CD14-positive monocyte (primary cell): Measurements from ENCODE around the gene TIRAP. TPM values are rescaled to one million over a fixed set of nuclear protein-coding genes. Genes with fewer than 3 reads are reported as not detected.
"Not testable (repeated sequence)": the region's sequence is repeated elsewhere in the genome, so short reads cannot be mapped to it uniquely, and the experiment has no call there.

Experiments used
- DNase-seq, 3 donors: peaks; one replicate each; pipeline ENCODE4 v3.0.0-alpha.2; 2011 to 2022
- H2AFZ ChIP-seq: 2 replicates; pipeline ENCODE4 v1.6.0; 2012; ENCODE audit warnings: mild to moderate bottlenecking, low read depth, low read length, inconsistent platforms; ENCODE audit not compliant: insufficient read depth, poor library complexity, severe bottlenecking
- H3K27ac ChIP-seq, 2 donors: 1 replicate in 1 of 2; 2 replicates in 1 of 2; pipeline ENCODE4 v1.5.1; 2012 to 2013; ENCODE audit warnings: low read length in 2 of 2, control low read depth in 1 of 2, inconsistent platforms in 1 of 2, low read depth in 1 of 2, mild to moderate bottlenecking in 1 of 2
- H3K27me3 ChIP-seq, 2 donors: one replicate each; pipeline versions ENCODE4 v1.6.0 to v1.6.1; 2011 to 2013; ENCODE audit warnings: low read length in 2 of 2; ENCODE audit not compliant: control insufficient read depth in 2 of 2, insufficient read depth in 2 of 2
- H3K36me3 ChIP-seq, 2 donors: replicated peaks in 1 of 2; 1 replicate in 1 of 2; 2 replicates in 1 of 2; pipeline versions ENCODE4 v1.5.1 to v1.6.1; 2012 to 2013; ENCODE audit warnings: low read length in 2 of 2, control low read depth in 1 of 2, inconsistent platforms in 1 of 2, mild to moderate bottlenecking in 1 of 2; ENCODE audit not compliant: insufficient read depth in 2 of 2, control insufficient read depth in 1 of 2
- H3K4me1 ChIP-seq, 2 donors: 1 replicate in 1 of 2; 2 replicates in 1 of 2; pipeline versions ENCODE4 v1.5.1 to v1.6.1; 2012 to 2013; ENCODE audit warnings: low read length in 2 of 2, control low read depth in 1 of 2, inconsistent platforms in 1 of 2, mild to moderate bottlenecking in 1 of 2, moderate library complexity in 1 of 2; ENCODE audit not compliant: insufficient read depth in 2 of 2, control insufficient read depth in 1 of 2
- H3K4me2 ChIP-seq: replicated peaks from 2 replicates; pipeline ENCODE3; 2012; ENCODE audit warnings: low read length, moderate library complexity, mild to moderate bottlenecking; ENCODE audit not compliant: poor library complexity, severe bottlenecking; ENCODE audit errors: extremely low read depth
- H3K4me3 ChIP-seq, 3 experiments: fragments of 200-600 bp in 1 of 3; sonication (generic) in 1 of 3; replicated peaks in 1 of 3; 1 replicate in 2 of 3; 2 replicates in 1 of 3; pipeline ENCODE4 v1.5.1; 2011 to 2013; ENCODE audit warnings: low read length in 3 of 3, mild to moderate bottlenecking in 3 of 3, control low read depth in 2 of 3, low read depth in 2 of 3, inconsistent platforms in 1 of 3, moderate library complexity in 1 of 3
- H3K79me2 ChIP-seq: 2 replicates; pipeline ENCODE4 v1.6.0; 2012; ENCODE audit warnings: mild to moderate bottlenecking, control low read depth, inconsistent platforms, low read length, moderate library complexity; ENCODE audit not compliant: insufficient read depth
- H3K9ac ChIP-seq: 2 replicates; pipeline ENCODE4 v1.6.0; 2017; ENCODE audit warnings: low read length, mild to moderate bottlenecking; ENCODE audit not compliant: insufficient read depth, poor library complexity, severe bottlenecking
- H3K9me3 ChIP-seq, 2 donors: replicated peaks in 1 of 2; 1 replicate in 1 of 2; 2 replicates in 1 of 2; pipeline versions ENCODE4 v1.5.1 to v1.6.1; 2012 to 2013; ENCODE audit warnings: low read length in 2 of 2, control low read depth in 1 of 2; ENCODE audit not compliant: control insufficient read depth in 1 of 2, insufficient read depth in 1 of 2
- H4K20me1 ChIP-seq: 2 replicates; pipeline ENCODE4 v1.6.0; 2012; ENCODE audit warnings: mild to moderate bottlenecking, low read length, control low read depth, moderate library complexity; ENCODE audit not compliant: insufficient read depth
- H3K27ac Mint-ChIP-seq, 7 donors: one replicate each; pipeline ENCODE4 v1.8.0; 2020; ENCODE audit warnings: mild to moderate bottlenecking in 7 of 7, mixed read lengths in 7 of 7, moderate library complexity in 6 of 7, inconsistent platforms in 2 of 7
- H3K27me3 Mint-ChIP-seq, 3 donors: one replicate each; pipeline ENCODE4 v1.8.0; 2021 to 2022; ENCODE audit warnings: low read depth in 3 of 3, mild to moderate bottlenecking in 3 of 3, mixed read lengths in 3 of 3, moderate library complexity in 3 of 3, inconsistent platforms in 1 of 3
- H3K36me3 Mint-ChIP-seq, 2 donors: one replicate each; pipeline ENCODE4 v1.8.0; 2020; ENCODE audit warnings: mixed read lengths in 2 of 2, inconsistent platforms in 1 of 2, mild to moderate bottlenecking in 1 of 2
- H3K4me1 Mint-ChIP-seq: one replicate; pipeline ENCODE4 v1.8.0; 2020; ENCODE audit warnings: mild to moderate bottlenecking, mixed read lengths
- H3K4me3 Mint-ChIP-seq, 2 donors: one replicate each; pipeline ENCODE4 v1.8.0; 2020; ENCODE audit warnings: mild to moderate bottlenecking in 2 of 2, mixed read lengths in 2 of 2, moderate library complexity in 1 of 2
- H3K9me3 Mint-ChIP-seq, 7 donors: one replicate each; pipeline ENCODE4 v1.8.0; 2020 to 2022; ENCODE audit warnings: mixed read lengths in 7 of 7, mild to moderate bottlenecking in 6 of 7, moderate library complexity in 6 of 7, inconsistent platforms in 2 of 7
- CTCF ChIP-seq: fragments of 200-600 bp; IDR thresholded peaks from one replicate; pipeline ENCODE4 v1.8.0; 2022; ENCODE audit warnings: antibody characterized with exemption, mild to moderate bottlenecking
- WGBS: methylation state at CpG from one replicate; pipeline ENCODE4 v1.1.5; 2013; ENCODE audit warnings: missing lambda C conversion rate; ENCODE audit not compliant: insufficient coverage; 5-methylcytosine and 5-hydroxymethylcytosine counted together
- intact Hi-C, 2 donors: fragments of 100-400 bp; cut with micrococcal nuclease; formaldehyde crosslinking; loops; one replicate each; pipeline versions ENCODE4 v1.15.0 to v1.15.1; 2023
- polyA plus RNA-seq, 3 donors: library from polyadenylated mRNA; depleted of rRNA in 1 of 3; unstranded in 2 of 3; stranded (reverse) in 1 of 3; fragments of 300-500 nt in 2 of 3; fragments of >200 nt in 1 of 3; fragmentation: Illumina TruSeq in 2 of 3; gene quantifications; 1 replicate in 2 of 3; 2 replicates in 1 of 3; pipeline ENCODE4 v1.2.3, GENCODE V29; 2012 to 2021

The TIRAP gene
- polyA plus RNA-seq, 3 donors: 7.0 to 13.8 (median 11.1) TPM

- Histone ChIP-seq H3K9ac (no peak overlapping the region), H4K20me1 (no peaks in the 10 kb centered on the region), H3K4me2 (no peak overlapping the region), H3K27me3 (no peaks in the 10 kb centered on the region), H3K79me2 (no peaks in the 10 kb centered on the region), H2AFZ (no peak overlapping the region), H3K27ac (no peak overlapping the region), H3K4me1 (no peaks in the 10 kb centered on the region), H3K4me3 (no peak overlapping the region), H3K36me3 (peaks cover 61 to 89% of the 10 kb centered on the region in 2 donors), H3K9me3 (no peaks in the 10 kb centered on the region)
- TF ChIP-seq CTCF: no peak
- WGBS: no CpG with 5 or more reads among the region's 1 CpG
- no peaks in the 10 kb centered on the region for H3K27me3 Mint-ChIP-seq
- no peak for DNase-seq
- peaks cover 68 to 72% of the 10 kb centered on the region in 2 donors for H3K36me3 Mint-ChIP-seq
- H3K9me3 Mint-ChIP-seq: peaks cover 0 to 2% (median 0%) of the 10 kb centered on the region in 7 donors
- H3K4me1 Mint-ChIP-seq: no peaks in the 10 kb centered on the region
- intact Hi-C loops: no loop called here
- H3K27ac Mint-ChIP-seq: no peak overlapping the region
- no peak overlapping the region for H3K4me3 Mint-ChIP-seq
These were observed 28.1 kb upstream of the TIRAP start for GRCh38 chr11:126254819-126255218.

GRCh38 chr11:126255507-126255906 lies 27.4 kb upstream of the TIRAP start:
- H3K9ac ChIP-seq, intact Hi-C loops, H3K79me2 ChIP-seq, H3K9me3 Mint-ChIP-seq, H3K27me3 ChIP-seq, H3K4me1 Mint-ChIP-seq, H3K4me1 ChIP-seq, H3K9me3 ChIP-seq, H3K4me2 ChIP-seq, H3K27me3 Mint-ChIP-seq, DNase-seq, H4K20me1 ChIP-seq, H3K4me3 ChIP-seq, H3K27ac ChIP-seq, H2AFZ ChIP-seq, H3K4me3 Mint-ChIP-seq: not testable (repeated sequence)
- peaks cover 62 to 92% of the 10 kb centered on the region in 2 donors for H3K36me3 ChIP-seq
- Mint-ChIP-seq H3K36me3 (peaks cover 67 to 68% of the 10 kb centered on the region in 2 donors), H3K27ac (peak overlapping the region in 1 of 7 donors; percentile 52)
- WGBS: 100% methylated on average over 1 of the region's 5 CpGs
